HK-2 (cell line): ENCODE data around the gene TTLL5.
"Not testable (repeated sequence)": the region's sequence is repeated elsewhere in the genome, so short reads cannot be mapped to it uniquely, and the experiment has no call there.

Experiments
- DNase-seq: peaks from one replicate; pipeline ENCODE4 v3.0.0-alpha.2; 2018; ENCODE audit not compliant: unreplicated experiment

The TTLL5 gene

DNA sequence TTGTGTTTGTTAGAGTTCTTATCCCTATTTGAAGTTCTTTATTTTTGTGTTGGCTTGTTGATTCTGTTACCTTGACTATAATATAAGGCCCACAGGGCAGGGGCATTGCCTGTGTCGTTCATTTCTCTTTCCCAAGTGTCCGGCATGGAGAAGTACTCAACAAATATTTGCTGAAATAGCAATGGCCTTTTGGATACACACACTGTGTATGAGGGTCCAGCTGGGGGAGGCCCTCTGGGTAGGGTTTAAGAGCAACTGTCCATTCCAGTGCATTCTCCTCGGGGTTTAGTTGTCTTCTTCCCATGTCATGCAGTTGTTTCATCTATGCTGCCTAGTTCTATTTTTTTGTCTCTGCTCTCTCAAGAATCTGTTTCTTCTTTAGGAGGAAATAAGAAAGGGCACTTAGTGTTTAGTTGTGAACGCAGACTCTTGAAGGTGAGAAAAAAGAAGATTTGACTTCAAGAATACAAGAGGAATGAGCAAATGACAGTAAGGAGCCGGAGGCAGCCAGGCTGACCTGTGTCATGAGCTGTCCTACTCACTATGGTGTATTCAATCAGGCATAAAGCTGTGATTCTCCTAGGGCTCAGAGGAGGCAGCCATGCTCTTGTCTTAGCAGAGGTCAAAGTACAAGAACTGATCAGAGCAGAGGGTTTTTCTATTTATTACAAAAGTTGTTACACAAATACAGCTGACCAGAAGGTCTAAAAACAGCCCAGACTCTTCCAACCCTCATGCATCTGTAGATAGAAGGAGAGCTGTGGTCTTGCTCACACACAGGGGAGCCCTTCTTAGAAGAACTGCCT lies 10.6 kb upstream of the TTLL5 start:
- no peak for DNase-seq

- no peak for DNase-seq
Measured at GRCh38 chr14:75653563-75653962, 7.5 kb upstream of the TTLL5 start.

DNA sequence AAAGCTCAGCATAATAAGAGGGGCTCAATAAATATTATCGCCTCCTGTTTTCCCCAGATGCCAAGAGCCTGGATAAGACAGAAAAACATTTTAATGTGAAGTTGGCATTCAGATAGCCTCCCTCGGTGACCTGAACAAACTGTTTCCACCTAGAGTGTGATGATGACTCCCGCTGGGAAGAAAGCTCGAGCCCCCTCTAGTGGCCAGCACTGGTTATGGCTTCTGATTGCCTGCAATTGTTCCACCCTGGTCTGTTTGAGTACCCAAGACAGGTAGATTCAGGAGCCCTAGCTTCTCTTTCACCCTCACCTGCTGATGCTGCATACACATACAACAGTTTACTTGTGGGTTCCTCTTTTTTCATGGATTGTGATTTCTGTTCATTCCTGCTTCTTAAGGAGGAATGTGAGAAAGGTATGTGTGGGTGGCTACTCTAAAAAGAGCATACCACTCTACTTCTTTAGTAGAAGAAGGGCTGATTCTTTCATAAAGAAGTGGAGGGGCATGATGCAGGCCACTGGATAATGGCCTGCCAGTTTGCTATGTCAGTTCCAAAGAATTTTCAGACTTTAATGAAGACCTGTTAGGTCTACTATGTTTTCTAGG lies 6.8 kb upstream of the TTLL5 start:
- DNase-seq, result peak; percentile 81

DNA sequence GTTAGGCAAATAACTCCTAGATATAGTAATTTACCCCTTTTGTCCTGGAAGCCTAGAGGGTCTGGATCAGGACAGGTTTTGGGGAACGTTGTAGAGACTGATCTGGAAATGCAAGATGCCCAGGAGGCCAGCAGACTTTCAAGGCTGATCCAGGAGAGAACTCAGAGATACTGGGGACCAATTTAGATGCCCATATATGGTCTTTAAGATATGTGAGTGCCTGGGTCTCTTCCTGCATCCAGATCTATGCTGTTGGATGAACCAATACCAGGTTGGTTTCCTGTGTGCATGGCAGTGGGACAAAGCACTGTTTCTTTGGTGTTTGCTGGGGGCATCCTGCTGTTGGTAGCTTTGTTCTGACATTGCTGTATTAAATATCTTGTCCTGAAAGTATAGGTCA lies 5.8 kb upstream of the TTLL5 start:
- DNase-seq, result no peak

DNA sequence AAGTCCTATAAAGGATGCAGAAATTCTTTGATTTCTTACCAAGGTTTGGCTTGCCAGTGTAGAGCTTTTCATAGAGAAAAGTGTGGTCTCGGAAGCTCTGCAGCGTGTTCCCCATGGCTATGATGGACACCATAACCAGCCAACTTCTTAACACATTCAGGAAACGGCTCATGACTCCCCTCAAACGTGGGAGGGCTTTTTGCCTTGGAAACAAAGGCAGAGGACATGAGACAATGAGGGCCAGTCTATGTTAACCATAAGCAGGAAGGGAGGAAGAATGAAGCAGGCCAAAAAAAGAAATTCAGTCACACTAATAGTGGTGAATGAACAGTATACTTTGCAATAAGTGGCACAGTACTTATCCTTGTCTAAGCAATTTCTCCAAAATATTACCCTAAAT lies 3.7 kb upstream of the TTLL5 start:
- DNase-seq, result no peak

DNA sequence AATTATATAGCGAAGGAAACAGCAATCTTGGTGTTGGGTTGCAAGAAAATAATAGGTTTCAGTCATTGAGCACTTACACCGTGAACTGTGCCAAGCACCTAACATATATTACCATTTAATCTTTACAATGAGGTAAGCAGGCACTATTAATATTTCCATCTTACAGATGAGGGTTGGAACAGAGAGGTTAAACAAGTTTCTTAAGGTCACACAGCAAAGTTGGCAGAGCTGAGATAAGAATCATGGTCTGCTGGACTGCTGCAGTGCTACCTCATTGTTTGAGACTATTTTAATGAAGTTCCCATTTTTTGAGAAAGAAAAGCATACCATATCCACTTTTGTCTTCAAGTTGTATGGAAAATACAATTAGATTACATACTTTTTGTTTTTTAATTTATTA lies 2.1 kb upstream of the TTLL5 start:
- DNase-seq, result no peak

GRCh38 chr14:75660238-75660629 lies 812 bp upstream of the TTLL5 start:
- DNase-seq, result no peak

GRCh38 chr14:75661499-75661814 lies 411 bp downstream of the TTLL5 start:
- DNase-seq, result no peak

GRCh38 chr14:75662966-75663365 lies 1.9 kb downstream of the TTLL5 start:
- DNase-seq, result no peak

- no peak for DNase-seq
Measured at GRCh38 chr14:75667099-75667765, 6.2 kb downstream of the TTLL5 start.

GRCh38 chr14:75672605-75673192 lies 11.7 kb downstream of the TTLL5 start:
- DNase-seq, result no peak

DNA sequence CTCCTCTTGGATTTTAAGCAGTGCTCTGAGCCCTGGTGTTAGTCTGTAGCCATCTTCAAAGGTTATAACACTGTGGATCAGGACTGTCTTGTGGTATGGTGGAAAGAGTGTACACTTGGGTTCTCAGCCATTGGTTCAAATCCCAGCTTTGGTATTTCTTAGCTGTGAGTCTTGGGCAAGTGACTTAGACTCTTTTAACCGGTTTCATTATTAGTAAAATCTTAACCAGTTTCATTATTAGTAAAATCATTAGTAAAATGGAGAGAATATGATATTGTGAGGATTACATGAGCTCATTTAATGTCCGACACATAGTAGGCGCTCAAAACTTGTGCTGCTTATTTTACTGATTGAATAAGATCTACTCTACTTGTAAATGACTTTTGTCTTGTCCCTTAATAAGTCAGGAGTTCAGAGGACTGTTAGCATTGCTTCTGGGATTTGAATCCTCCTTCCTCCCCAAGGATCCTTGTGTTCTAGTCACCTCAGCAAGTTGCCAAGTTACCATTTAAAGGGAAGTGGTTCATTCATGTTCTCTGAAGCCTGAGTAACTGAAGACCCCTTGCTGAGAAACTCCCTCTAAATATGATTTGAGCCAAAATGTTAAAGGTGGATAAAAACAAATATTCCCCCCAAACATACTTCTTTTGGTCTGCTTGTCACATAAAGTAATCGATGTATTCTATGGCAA lies 12.4 kb downstream of the TTLL5 start:
- DNase-seq, result no peak

DNA sequence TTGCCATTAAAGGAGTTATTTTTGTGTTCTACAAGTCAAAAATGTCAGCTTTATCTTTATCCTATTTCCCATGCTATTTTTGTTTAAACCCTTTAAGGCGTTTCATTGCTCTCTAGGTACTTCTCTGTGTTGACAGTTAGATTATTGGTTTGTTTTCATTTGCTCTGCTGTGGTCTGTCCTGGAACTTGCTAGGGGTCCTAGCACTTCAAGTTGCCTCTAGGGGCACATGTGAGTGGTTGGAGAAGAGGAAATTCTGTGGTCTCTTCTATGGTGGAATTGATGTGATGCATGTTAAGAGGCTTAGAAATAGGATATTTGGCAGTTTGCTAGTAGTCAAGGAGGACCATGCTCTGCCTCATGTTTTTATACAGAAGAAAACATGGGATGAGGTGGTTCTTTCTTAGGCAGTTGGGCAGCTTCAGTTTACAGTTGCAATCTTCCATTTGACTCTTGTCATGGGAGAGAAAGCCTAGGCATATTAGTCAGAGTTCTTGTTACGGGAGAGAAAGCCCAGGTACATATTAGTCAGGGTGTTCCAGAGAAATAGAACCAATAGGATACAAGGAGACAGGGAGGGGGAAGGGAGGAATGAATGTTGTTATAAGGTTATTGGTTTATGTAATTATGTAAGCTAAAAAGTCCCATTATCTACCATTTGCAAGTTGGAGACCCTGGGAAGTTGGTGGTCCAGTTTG lies 14.4 kb downstream of the TTLL5 start:
- DNase-seq, result no peak

DNA sequence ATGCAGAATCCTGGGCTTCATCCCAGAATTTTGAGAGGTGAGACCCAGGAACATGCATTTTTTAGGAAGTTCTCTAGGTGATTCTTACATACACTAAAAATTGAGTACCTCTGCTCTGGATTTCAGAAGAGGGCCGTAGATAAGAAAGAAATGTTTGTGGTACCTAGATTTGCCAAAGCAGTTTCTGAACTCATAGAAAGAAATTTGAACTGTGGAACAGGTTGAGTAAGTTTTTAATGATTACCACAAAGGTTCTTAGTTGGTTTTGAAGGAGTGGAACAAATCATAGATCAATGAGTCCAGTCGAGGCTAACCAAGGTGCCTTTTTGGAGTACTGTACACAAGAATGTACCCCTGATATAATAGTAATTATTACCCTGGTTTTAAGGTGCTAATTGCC lies 24.9 kb downstream of the TTLL5 start:
- no peak for DNase-seq

DNA sequence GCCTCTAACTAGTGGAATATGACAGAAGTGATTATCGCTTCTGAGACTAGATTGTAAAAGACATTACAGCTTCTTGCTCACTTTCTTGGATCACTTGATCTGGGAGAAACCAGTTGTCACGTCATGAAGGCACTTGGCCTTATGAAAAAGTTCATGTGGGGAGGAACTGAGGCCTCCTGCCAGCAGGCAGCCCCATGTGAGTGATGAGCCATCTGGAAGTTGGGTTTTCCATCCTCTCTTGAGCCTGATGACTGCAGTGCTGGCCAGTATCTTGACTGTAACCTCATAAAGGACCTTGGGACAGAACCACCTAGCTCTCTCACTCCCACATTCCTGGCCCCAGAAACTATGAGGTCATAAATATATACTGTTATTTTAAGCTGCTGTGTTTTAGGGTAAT lies 28.0 kb downstream of the TTLL5 start:
- no peak for DNase-seq

DNA sequence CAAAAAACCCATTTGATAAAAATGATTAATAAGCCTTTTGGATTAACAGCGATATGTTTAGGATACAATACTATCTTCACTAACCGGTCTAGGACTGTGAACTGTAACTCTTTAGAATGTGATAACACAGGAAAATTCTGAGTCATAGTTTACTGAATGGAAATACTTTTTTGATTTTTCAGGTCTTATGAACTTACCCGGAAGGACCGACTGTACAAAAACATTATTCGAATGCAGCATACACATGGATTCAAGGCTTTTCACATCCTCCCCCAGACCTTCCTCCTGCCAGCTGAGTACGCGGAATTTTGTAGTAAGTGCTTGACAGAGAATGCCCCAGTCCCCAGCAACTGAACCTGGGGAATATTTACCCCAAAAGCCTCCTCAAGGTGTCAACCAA lies 29.0 kb downstream of the TTLL5 start:
- DNase-seq, result no peak

- not testable (repeated sequence) for DNase-seq
Measured at GRCh38 chr14:75695025-75695424, 34.0 kb downstream of the TTLL5 start.

DNA sequence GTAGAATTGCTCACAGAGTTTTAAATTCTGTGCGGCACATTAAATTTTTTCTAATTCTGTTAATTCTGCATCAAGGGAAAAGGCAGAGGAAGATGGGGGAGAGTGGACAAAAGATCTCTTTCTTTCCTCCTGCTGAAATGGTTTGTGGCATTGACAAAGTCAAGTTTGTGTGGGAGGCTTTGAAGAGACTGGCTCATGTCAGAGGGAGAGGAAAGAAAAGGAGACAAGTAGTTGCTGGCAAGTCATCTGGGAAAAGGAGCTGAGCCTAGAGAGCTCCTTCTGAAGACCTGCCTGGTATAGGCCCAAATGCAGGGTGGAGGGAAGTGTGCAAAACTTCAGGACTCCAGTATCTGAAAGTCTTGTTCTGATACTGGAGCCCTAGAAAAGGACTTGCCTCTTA lies 36.3 kb downstream of the TTLL5 start:
- DNase-seq, result no peak

- DNase-seq, result no peak
Measured at GRCh38 chr14:75697918-75698317, 36.9 kb downstream of the TTLL5 start.

DNA sequence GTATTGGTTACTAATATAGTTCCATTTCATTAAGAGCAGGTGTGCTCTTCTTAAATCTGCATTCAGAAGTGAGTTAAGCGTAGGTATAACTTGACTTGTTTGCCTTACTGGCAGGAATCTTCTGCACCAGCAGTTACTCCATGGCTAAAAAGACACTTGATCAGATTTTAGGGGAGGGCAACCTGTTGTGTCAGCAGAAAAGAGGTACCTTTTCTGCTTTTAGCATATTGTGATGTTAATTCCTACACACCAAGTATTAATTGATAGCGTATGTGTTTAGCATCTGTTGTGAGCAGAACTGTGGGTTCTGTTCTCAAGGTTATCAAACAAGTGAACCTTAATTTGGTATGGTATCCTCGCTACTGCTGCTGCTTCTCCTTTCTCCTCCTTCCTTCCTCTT lies 38.3 kb downstream of the TTLL5 start:
- DNase-seq, result no peak

DNA sequence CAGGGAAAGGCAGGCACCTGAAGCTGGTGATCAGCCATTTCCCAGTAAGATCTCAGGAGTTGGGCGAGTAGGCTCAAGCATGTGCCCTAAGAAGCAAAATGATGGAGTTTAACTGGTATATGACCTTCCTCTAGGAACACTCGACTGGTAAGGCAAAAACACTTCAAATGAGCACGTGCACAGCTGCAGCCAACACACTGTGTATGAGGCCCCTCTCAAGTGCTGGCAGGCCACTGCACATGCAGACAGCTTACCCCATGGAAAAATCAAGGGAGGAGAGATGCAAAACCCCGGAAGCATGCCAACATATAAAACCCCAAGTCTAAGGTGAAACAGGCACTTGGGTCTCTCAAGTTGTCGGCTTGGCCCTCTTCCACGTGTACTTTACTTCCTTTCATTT lies 39.2 kb downstream of the TTLL5 start:
- no peak for DNase-seq

DNA sequence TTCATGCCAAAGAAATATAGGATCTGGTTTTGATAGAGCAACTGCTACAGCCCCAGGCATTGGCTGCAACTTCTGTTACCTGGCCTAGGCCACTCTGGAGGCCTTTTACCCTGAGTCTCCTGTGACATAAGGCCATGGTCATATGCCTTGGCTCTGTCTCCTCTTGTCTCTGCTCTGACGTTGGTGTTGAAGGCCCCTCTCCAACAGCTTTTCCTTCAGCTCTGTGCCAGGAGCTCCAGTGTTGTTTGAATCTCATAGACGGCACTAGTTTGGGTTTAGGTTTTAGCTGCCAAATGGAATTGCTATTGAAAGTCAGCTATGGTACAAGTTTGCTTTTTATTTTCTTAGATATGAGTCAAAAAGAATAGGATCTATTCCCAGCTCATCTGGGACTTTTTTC lies 41.1 kb downstream of the TTLL5 start:
- no peak for DNase-seq
